Measurements from ENCODE around the gene BCL2.

The BCL2 gene

DNA sequence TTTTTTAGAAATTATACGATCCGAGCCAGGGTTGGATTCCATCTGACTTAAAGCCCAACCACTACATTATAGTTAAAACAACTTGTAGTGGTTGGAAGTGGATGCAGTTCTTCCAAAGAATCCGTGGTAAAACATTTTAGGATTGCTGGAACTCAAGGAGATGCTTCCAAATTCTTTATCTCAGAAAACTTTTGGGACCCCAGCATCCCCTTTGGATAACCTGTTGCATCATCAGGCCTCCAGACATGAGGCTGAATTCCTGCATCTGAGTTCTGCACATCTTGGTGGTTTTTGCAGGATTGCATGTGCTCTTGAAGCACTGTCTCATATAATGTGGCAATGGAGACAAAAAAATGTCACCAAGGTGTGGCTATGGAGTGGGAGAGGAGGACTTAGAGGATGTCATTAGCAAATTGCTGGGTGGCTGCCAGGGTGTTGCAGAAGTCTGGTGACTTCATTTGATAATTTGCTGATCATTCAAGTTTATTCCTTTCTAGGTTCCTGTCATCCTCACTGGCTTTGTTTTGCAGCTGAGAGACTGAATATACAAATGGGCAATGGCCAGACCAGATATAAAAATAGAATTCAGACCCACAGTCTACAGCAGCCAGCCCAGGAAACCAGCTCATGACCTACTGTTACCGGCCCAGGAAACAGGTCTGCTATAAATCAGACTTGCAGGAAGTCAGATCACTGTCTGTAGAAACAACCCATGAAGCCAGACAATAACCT lies 207.7 kb downstream of the BCL2 start:
- DNase-seq (ENCODE audit: low read depth, low spot score) = no peak

DNA sequence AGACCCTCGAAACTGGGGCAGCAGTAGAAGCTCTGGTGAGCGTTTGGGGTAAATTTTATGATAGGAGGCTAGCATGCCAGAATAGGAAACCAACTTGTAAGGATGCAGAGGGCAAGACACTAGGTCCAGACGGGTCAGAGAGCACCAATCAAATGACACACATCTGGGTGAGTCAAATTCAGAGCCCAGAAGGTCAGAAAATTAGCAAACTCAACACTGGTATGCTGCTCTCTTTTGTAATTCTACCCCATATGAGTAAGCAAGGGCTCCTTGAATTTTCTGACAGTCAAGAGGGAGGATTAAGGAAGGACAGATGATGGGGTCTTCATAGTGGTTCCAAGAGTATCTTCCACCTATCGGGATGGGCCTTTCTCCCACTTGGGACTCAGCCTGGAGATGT lies 209.8 kb downstream of the BCL2 start:
- DNase-seq (ENCODE audit: low read depth, low spot score) = no peak

DNA sequence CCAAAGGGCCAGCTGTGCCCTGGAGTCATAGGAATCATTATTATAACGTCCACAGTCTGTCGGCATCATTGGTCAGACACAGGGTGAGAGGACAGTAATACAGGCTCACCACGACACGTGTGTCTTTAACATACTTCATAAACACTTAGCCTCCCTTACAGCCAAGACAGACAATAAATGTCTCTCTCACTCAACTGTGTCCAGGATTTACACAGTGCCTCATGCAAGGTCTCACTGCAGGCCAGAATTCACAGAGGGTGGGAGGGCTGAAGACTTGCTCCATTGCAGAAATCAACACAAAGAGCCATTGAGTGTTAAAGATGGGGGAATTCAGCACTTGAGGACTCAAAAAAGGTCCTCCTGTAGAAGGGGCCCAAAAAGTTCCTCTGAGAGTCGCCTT lies 210.5 kb downstream of the BCL2 start:
- no peak for DNase-seq (ENCODE audit: low read depth, low spot score)

DNA sequence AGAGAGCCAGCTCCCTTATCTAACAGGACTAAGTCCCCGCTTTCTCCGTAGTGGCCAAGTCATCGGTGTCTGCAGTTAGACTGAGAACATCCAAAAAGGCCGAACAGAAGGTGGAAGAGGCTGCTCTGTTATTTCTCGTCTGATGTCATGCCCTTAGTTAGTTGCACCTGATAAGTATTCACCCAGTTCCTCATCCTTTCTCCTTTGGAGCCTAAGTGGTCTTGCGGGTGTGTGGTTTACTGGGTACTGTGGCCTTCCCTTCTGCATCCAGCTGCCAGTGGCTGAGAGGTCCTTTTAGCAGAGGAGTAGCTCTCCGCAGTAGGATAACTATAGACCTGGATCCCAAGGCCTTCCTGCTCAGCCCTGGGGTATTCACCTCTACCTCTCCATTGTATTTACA lies 211.6 kb downstream of the BCL2 start:
- no peak for DNase-seq (ENCODE audit: low read depth, low spot score)

DNA sequence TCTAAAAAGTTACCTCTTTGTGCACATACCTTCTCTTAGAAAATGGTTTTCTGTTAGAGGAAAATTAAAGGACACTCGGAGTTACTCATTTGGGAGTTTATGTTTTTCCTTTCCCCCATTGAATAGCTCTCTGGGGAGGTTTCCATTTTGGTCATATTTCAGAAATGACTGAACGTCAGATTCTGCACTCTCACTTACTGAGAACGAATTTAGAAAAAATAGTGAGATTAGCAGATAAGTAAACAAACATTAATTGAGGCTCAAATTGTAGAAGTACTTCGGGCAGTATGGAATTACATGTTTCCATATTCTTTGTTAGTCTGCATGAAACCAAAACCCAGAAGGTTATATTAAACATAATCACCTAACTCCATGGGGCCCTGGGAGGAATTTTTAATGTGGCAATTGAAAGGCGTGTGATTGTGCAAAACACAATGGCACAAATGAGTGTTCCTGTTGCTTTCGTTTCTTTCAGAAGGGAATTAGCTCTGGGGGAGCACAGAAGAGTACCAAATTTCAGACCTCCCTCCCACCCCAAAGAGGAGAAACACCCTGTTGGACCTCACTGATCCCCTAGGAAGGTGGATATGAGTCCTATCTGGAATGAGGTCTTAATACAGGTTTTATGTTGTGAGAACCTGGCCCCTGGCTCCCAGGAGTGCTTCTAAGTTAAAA lies 212.3 kb downstream of the BCL2 start:
- DNase-seq (ENCODE audit: low read depth, low spot score) = no peak

DNA sequence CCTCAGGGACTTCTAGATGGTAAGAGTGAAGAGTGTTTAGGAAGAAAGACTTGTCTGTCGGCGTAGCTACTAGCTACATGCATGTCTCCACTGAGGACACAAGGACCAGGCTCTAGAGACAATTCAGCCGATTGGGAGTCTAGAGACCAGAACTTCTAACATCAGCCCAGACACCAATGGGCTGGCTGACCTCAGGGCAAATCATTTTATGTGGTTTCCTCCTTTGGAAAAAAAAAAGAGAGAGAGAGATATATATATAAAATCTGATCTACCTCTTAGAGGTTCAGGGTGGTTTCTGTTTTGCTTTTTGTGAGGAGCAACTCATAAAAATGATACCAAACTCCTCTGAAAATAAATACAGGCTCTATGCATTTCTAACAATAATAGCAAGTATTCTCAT lies 212.8 kb downstream of the BCL2 start:
- DNase-seq (ENCODE audit: low read depth, low spot score) = no peak

DNA sequence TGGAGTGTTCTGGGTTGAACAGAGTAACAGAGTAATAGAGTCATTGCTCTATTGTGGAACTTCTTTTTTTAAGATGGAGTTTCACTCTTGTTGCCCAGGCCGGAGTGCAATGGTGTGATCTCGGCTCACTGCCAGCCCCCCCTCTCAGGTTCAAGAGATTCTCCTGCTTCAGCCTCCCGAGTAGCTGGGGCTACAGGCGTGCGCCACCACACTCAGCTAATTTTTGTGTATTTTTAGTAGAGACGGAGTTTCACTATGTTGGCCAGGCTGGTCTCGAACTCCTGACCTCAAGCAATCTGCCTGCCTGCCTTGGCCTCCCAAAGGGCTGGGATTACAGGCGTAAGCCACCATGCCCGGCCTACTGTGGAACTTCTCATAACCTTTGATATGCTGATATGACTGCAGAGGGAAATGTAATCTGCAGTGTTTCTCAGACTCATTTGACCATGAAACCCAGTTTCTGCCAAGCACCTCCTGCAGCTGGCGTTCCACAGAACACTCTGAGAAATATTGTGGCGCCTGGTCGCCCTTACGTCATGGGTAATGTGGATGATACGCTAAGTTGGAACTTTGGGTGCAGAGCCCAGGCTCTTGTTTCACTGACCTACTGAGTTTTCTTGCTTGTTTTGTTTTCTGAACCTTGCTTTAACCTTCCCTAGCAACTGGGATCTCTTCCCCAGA lies 213.8 kb downstream of the BCL2 start:
- no peak for DNase-seq (ENCODE audit: low read depth, low spot score)

DNA sequence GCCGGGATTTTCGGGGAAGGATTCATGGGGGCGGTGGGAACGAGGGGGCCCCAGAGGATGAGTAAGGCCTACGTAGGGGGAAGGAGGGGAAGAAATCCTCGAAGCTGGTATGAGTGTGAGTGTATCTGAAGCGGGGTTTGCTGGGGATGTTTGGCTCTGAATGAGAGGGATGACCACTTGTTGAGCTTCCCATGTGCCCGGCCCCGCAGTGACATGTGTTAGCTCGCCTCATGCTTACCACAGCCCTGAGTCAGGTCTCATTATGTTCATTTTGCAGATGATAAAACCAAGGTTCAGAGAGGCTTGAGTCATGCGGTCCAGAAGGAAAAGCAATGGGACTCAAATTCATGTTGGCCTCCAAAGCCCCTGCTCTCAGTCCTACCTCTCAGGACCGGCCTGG lies 214.7 kb downstream of the BCL2 start:
- no peak for DNase-seq (ENCODE audit: low read depth, low spot score)

DNA sequence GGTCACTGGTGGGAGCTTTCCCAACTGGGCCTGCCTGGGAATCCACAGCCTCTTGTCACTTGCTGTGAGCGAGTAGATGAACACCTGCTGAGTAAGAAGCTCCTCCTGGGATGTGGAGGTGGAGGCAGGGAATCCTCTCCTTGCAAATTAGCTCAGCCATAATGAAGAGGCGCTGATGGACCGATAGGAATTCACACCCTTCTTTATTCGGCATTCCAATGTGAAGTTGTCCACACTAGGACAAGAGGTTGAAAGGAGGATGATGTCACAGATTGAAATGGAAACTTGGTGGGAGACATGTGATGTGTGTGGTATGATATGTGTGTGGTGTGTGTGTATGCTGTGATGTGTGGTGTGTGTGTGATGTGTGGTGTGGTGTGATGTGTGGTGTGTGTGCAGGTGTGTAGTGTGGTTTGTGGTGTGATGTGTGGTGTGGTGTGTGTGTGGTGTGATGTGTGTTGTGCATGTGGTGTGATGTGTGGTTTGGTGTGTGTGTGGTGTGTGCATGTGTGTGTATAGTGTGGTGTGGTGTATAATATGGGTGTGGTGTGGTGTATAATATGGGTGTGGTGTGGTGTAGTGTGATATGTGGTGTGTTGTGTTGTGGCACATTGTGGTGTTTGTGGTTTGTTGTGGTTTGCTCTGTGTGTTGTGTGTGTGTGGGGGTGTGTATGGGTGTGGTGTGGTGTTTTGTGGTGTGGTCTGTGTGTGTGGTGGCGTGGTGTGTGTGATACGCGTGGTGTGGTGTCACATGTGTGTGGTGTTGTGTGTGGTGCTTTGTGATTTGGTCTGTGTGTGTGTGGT lies 216.4 kb downstream of the BCL2 start:
- DNase-seq (ENCODE audit: low read depth, low spot score) = no peak

DNA sequence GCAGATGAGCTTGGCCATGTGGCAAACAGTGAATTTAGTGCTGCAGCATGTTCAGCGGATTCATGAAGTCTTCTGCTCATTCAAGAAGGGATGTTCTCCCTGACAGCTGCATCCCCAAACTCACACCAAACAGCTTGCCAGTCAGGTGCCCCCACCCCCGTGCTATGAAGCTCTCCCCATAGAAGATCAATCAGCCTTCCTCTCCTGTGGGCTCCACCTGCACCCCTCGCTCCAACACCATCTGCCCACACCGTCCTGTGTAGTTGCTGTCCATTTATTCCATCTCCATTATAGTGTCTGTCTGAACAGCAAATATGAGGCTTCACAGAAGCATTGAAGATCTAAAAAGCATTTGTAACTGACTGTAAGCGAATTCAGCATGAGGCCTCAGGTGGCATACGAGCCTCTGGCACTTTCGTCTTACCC lies 218.9 kb downstream of the BCL2 start:
- DNase-seq (ENCODE audit: low read depth, low spot score) = no peak

DNA sequence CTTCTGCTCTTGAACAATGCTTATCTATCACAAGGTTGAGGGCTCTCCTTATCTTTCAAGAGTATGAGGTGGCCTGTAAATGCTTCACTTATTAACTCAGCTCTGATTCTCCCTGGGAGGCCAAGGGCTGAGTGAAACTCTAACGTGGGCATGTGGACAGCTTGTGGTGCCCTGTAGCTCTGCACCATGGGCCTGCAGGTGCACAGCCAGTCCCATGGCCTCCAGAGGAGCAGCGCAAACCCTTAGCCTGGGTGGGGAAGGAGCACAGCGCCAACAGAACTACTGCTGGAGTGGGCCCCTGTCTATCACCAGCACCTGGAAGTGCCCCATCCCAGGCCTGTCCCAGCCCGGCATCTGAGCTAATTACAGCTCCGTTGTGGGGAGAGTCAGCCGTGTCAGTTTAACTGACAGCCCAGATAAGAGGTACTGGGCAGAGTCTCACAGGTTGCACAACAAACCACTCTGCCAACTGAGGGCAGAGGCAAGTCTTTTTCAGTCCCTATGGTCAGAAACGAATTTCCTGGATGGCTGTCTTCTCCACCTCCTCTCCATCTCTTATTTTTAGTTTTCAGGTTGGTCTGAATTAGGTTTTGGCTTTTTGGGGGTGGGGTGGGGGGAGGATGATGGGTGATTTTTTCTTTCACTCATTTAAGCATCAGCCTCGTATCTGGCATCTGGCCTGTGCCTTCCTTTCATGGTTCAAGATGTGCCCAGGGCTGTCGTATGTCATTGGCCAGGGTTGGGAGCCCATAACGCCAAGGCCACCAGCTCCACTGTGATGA lies 219.5 kb downstream of the BCL2 start:
- no peak for DNase-seq (ENCODE audit: low read depth, low spot score)

DNA sequence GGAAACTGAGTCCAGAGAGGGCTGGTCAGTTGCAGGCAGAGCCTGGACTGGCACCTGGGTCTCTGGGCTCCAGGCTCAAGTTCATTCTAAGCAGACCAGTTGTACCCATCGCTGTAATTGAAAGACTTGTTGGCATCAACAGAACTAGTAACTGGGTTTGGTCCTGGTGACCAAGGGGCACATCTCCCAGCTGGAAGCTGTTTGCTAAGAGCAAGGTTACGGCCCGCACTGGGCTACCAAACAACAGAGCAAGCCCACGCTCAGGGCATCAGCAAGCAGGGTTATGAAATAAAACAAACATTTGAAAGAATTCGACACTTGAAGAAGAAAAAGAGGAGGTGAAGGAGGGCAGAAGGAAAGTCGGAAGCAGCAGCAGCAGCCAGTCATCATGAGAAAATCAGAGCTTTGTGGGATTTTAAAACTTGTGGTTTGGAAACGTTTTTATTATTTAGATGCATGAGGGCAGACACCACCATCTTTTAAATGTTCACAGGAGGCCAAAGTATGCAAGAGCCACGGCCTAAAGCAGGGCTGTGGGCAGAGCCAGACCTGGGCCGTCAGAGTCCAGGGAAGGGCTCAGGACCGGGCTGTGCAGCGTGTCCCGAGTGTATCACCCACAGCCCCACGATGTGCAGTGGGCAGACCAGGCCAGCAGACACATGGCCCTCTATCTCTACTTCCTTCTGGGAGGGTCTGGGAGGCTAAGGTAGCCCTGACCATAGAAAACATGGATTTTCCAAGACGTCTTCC lies 220.3 kb downstream of the BCL2 start:
- DNase-seq (ENCODE audit: low read depth, low spot score) = no peak

DNA sequence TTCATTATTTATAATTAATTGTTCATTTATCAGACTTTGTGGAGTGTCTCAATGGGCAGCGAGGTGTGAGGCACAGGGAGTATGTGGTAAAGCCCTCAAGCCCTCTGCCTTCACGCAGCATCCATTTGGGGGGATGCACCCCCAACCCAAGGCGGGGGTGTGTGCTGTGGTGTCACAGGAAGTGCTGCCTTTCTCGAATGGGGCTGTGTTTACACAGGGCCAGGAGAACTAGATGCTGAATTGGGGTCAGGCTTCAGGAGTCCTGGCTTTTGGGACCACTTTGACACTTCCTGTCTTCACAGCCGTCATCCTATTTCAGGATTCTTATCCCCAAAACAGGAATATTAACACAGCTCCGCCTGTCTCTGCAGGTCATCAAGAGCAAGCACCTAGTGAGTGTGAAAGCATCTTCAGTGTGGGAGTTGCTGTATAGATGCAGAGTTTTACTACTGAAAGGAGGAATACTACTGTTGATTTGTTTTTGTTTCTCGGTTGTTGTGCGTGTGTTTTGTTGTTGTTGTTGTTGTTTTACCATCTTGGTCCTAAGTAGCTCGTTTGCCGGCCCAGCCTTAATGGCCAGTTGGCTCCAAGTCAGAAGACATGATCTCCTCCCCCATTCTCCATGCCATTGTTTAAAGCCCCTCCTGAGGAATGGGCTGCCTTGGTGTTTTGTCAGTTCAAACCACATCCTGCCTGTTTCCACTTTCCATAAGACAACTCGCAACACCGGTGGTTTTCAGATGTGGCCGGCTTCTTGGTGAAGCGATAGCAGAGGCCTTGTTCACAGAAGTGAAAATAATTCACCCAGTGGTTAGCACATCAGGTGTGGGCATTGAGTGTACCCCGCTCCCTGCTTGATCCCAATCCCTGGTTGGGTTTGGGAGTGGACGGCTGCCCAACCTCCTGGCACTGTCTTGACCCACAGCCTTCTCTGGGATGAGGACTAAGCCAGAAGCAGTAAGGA lies 221.3 kb downstream of the BCL2 start:
- DNase-seq (ENCODE audit: low read depth, low spot score) = no peak

DNA sequence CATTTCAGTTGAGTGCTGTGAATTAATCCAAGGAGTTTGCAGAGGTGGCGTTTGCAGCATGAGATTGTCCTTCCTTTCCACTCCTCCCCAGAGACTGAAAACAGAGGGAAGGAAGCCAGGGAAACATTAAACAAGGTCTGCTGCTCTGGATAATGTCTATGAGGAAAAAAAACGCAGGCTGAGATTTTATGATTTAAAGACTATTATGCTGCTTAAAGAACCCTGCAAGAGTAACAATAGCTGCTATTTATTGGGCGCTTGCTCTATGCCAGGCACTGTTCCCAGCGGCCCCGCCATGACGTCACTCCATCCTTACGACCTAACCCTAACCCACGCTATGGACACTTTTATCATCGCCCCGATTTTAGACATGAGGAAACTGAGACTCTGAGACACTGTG lies 222.4 kb downstream of the BCL2 start:
- DNase-seq (ENCODE audit: low read depth, low spot score) = no peak

DNA sequence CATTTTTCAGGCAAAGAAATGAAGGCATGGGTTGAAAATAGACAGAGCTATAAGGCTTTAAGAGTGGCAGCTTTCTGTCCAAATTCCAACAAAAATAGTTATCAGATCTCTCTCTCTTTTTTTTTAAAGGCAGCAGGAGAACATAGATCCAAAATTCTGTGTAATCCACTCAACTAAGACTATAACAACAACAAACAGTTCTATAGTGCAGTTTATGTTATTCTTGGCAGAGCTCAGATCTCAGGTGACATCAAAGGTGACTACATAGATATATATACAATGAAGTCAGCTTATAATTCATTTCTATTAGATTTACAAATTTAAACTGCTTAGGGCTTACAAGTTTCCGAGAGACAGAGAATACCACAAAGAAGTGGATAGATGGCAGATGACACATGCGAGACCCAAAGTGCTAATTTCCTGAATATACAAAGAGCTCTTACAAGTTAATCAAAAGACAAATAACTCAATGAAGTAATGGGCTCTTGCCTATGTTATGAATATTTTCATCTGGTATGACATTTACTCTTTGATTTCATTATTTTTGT lies 223.2 kb downstream of the BCL2 start:
- DNase-seq (ENCODE audit: low read depth, low spot score) = no peak

DNA sequence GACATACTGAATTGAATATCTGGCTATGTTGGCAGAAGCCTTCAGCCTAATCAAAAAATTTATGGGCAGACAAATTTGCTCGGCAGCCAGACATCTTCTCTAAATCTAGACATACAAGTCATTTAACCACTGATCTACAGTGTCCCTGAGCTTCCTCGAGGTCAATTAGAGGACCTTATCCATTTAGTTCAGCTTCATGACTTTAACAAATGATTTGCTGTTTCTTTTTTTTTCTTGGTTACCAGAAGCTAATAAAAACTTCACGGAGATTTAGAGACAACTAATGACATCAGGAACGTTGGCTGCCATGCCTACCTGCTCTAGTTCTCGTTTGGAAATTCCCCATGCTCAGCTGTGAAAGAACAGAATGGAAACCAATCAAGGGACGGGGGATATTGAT lies 223.8 kb downstream of the BCL2 start:
- no peak for DNase-seq (ENCODE audit: low read depth, low spot score)

DNA sequence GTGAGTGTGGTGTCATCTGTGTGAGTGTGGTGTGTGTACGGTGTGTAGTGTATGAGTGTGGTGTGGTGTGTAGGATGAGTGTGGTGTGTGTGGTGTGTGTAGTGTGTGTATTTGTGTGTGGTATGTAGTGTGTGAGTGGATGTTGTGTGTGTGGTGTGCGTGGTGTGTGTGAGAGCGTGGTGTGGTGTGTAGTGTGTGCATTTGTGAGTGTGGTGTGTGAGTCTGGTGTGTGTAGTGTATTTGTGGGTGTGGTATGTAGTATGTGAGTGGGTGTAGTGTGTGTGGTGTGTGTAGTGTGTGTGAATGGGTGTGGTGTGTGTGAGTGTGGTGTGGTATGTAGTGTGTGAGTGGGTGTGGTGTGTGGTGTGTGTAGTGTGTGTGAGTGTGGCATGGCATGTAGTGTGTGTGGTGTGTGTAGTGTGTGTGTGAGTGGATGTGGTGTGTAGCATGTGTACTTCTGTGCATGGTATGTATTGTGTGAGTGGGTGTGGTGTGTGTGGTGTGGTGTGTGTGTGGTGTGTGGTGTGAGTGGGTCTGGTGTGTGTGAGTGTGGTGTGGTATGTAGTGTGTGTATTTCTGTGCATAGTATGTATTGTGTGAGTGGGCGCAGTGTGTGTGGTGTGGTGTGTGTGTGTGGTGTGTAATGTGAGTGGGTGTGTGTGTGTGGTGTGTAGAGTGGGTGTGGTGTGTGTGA lies 227.8 kb downstream of the BCL2 start:
- no peak for DNase-seq (ENCODE audit: low read depth, low spot score)

DNA sequence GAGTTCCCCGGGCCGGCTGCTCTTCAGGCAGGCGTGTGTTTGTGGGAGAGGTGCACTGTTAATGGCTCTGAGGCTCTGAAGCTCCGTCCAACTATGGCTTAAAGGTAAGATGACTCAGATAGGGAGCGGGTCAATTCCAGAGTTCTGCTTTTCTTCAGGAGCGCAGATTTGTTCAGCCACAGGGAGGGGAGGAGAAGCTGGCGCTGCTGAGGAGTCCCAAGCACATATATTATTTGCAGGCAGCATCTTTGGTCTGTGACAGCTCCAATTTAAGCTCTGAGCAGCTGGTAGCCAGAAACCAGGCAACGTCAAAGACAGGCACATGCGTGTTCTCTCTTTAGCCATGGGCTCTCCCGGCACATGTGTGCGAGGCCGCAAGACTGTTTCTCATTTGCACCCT lies 229.2 kb downstream of the BCL2 start:
- no peak for DNase-seq (ENCODE audit: low read depth, low spot score)

DNA sequence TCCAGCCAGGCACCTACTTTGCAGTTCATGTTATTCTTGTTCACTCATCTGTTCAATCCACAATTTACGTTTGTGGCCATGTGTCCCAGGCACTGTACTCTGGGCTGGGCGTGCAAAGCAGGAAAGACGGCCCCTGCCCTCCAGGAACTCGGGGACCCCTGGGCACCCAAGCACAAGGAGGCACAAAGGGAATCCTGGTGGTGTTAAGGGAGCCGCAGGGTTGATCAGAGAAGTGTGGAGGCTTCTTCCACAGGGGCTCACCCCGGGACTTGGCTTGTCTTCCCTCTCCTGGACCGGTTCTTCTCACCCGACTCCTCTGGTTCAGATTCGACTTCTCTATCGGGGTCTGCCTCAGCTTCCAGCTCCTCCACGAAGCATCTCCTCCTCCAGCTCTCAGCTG lies 230.5 kb downstream of the BCL2 start:
- no peak for DNase-seq (ENCODE audit: low read depth, low spot score)

All from iPS DF 19.7 (cell line).